ENCODE measurements around the gene RAB40C. TPM values are rescaled to one million over a fixed set of nuclear protein-coding genes. Genes with fewer than 3 reads are reported as not detected.
A peak's percentile ranks its signal among the peaks of the same experiment; 100 is the strongest.

The RAB40C gene
- total and polyA plus RNA-seq, 9 of the 15 experiments (the other 6 are each of a cell fraction or from before 2014, with no cell fraction given) = 0.17 to 23.4 (median 8.7) TPM

DNA sequence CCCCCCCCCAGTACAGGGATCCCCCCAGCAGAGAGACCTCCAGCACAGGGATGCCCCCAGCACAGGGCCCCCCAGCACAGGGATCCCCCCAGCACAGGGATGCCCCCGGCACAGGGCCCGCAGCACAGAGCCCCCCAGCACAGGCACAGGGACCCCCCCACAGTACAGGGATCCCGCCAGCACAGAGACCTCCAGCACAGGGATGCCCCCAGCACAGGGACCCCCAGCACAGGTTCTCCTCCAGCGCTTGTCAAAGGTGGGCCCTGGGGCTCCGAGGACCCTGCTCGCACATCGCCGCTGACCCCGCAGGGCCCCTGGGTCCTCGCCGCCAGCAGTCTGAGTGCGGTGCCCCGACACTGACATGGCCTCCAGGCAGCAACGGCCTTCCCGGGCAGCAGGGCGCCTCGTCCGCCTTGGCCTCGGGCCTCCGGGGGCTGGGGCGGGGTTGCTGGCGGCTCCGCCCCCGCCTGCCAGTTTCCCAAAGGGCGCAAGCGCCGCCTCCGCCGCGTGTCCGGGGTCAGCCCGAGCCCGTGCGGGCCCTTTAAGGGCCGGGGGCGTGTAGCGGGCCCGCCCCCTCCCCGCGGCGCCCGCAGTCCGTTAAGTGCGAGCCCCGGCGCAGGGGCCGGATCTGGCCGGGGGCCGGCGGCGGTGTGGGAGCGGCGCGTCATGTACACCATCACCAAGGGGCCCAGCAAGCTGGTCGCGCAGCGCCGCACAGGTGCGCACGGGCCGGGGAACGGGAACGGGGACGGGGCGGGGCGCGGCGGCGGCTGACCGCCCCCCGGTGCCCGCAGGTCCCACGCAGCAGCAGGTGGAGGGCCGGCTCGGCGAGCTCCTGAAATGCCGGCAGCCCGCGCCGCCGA, 51.7 kb downstream of the RAB40C start, which contains the start of gene MCRIP2 (continued):
- TF ChIP-seq, protein P1, sequence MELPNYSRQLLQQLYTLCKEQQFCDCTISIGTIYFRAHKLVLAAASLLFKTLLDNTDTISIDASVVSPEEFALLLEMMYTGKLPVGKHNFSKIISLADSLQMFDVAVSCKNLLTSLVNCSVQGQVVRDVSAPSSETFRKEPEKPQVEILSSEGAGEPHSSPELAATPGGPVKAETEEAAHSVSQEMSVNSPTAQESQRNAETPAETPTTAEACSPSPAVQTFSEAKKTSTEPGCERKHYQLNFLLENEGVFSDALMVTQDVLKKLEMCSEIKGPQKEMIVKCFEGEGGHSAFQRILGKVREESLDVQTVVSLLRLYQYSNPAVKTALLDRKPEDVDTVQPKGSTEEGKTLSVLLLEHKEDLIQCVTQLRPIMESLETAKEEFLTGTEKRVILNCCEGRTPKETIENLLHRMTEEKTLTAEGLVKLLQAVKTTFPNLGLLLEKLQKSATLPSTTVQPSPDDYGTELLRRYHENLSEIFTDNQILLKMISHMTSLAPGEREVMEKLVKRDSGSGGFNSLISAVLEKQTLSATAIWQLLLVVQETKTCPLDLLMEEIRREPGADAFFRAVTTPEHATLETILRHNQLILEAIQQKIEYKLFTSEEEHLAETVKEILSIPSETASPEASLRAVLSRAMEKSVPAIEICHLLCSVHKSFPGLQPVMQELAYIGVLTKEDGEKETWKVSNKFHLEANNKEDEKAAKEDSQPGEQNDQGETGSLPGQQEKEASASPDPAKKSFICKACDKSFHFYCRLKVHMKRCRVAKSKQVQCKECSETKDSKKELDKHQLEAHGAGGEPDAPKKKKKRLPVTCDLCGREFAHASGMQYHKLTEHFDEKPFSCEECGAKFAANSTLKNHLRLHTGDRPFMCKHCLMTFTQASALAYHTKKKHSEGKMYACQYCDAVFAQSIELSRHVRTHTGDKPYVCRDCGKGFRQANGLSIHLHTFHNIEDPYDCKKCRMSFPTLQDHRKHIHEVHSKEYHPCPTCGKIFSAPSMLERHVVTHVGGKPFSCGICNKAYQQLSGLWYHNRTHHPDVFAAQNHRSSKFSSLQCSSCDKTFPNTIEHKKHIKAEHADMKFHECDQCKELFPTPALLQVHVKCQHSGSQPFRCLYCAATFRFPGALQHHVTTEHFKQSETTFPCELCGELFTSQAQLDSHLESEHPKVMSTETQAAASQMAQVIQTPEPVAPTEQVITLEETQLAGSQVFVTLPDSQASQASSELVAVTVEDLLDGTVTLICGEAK (IDR thresholded peaks at IDR 0.05) = peak; percentile 53
- TF ChIP-seq, protein P1 (CRISPR knock-in tag; IDR thresholded peaks at IDR 0.05) = no peak
- no peak for TF ChIP-seq PKNOX1 (IDR thresholded peaks at IDR 0.05)
- TF ChIP-seq ZNF217 (CRISPR knock-in tag; IDR thresholded peaks at IDR 0.05) = no peak
- TF ChIP-seq STAT5A (IDR thresholded peaks at IDR 0.05; ENCODE audit: borderline replicate concordance, low read length) = no peak
- TF ChIP-seq VEZF1 (CRISPR knock-in tag; IDR thresholded peaks at IDR 0.05) = peak; percentile 86
- TF ChIP-seq, protein P2, sequence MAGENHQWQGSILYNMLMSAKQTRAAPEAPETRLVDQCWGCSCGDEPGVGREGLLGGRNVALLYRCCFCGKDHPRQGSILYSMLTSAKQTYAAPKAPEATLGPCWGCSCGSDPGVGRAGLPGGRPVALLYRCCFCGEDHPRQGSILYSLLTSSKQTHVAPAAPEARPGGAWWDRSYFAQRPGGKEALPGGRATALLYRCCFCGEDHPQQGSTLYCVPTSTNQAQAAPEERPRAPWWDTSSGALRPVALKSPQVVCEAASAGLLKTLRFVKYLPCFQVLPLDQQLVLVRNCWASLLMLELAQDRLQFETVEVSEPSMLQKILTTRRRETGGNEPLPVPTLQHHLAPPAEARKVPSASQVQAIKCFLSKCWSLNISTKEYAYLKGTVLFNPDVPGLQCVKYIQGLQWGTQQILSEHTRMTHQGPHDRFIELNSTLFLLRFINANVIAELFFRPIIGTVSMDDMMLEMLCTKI (IDR thresholded peaks at IDR 0.05; ENCODE audit: partially characterized antibody) = no peak
- TF ChIP-seq ZNF444 (CRISPR knock-in tag; IDR thresholded peaks at IDR 0.05) = no peak
- no peak for TF ChIP-seq NFXL1 (CRISPR knock-in tag; IDR thresholded peaks at IDR 0.05)
- TF ChIP-seq EZH2 (IDR thresholded peaks at IDR 0.05; ENCODE audit: borderline replicate concordance, low read depth, low read length) = no peak
- peak; percentile 34 for TF ChIP-seq MEIS2 (IDR thresholded peaks at IDR 0.05; ENCODE audit: partially characterized antibody)
- TF ChIP-seq MEF2D (tag; conservative IDR thresholded peaks at IDR 0.05; ENCODE audit: low read depth) = no peak
- no peak for TF ChIP-seq LARP7 (IDR thresholded peaks at IDR 0.05)
- no peak for TF ChIP-seq SLC30A9 (CRISPR knock-in tag; IDR thresholded peaks at IDR 0.05)
- no peak for TF ChIP-seq RBM14 (IDR thresholded peaks at IDR 0.05; ENCODE audit: borderline replicate concordance, insufficient read depth, low read depth, low read length)
